MCF 10A (cell line): ENCODE data around the gene CFAP210. TPM values are rescaled to one million over a fixed set of nuclear protein-coding genes. Genes with fewer than 3 reads are reported as not detected.
A peak's percentile ranks its signal among the peaks of the same experiment; 100 is the strongest.

ENCODE experiments used
- BruUV-seq: library from RNA; stranded (reverse); fragments of 400-500 nt; replicated peaks from 2 replicates; lab custom pipeline; 2021; lab: Mats Ljungman, UMichigan
- CTCF ChIA-PET: fragments of 300-600 bp; sonication (Branson Sonifier 250); formaldehyde crosslinking; extraction: SDS; loops from one replicate; lab custom pipeline; 2021; ENCODE audit warnings: antibody characterized with exemption, inconsistent platforms; lab: Yijun Ruan, JAX
- POLR2A ChIA-PET: fragments of 300-600, 350-650 bp; sonication (Branson Sonifier 250); formaldehyde crosslinking; extraction: SDS; loops from one replicate; lab custom pipeline; 2020; ENCODE audit warnings: antibody characterized with exemption, inconsistent platforms; lab: Yijun Ruan, JAX
- DNase-seq: peaks from one replicate; pipeline ENCODE4 v3.0.0-alpha.2; 2018; ENCODE audit not compliant: unreplicated experiment
- H3K27ac Mint-ChIP-seq: one replicate; pipeline ENCODE4 v1.8.0; 2022; ENCODE audit warnings: mild to moderate bottlenecking, low read depth, mixed read lengths; ENCODE audit not compliant: unreplicated experiment
- H3K27me3 Mint-ChIP-seq: one replicate; pipeline ENCODE4 v1.8.0; 2022; ENCODE audit warnings: mixed read lengths; ENCODE audit not compliant: insufficient read depth, unreplicated experiment
- H3K36me3 Mint-ChIP-seq: one replicate; pipeline ENCODE4 v1.8.0; 2022; ENCODE audit warnings: mild to moderate bottlenecking, moderate library complexity, mixed read lengths; ENCODE audit not compliant: insufficient read depth, unreplicated experiment
- H3K4me1 Mint-ChIP-seq: one replicate; pipeline ENCODE4 v1.8.0; 2022; ENCODE audit warnings: mixed read lengths; ENCODE audit not compliant: insufficient read depth, unreplicated experiment
- H3K4me3 Mint-ChIP-seq: one replicate; pipeline ENCODE4 v1.8.0; 2022; ENCODE audit warnings: mild to moderate bottlenecking, moderate library complexity, mixed read lengths; ENCODE audit not compliant: unreplicated experiment
- H3K9me3 Mint-ChIP-seq: one replicate; pipeline ENCODE4 v1.8.0; 2022; ENCODE audit warnings: mixed read lengths; ENCODE audit not compliant: unreplicated experiment
- intact Hi-C: fragments of 100-400 bp; cut with micrococcal nuclease; formaldehyde crosslinking; loops from 2 replicates; pipeline ENCODE4 v1.14.1; 2022
- total RNA-seq: library from RNA; stranded (reverse); gene quantifications from 2 replicates; pipeline ENCODE4 v1.2.3, GENCODE V29; 2022
- TF ChIP-seq, protein P1 (sequence below): fragments of 200-600 bp; IDR thresholded peaks from one replicate; pipeline ENCODE4 v1.8.0; 2022; ENCODE audit warnings: antibody characterized with exemption, mild to moderate bottlenecking; ENCODE audit not compliant: unreplicated experiment

The CFAP210 gene
- total RNA-seq, 1 experiment from 2014 or later, result not detected

DNA sequence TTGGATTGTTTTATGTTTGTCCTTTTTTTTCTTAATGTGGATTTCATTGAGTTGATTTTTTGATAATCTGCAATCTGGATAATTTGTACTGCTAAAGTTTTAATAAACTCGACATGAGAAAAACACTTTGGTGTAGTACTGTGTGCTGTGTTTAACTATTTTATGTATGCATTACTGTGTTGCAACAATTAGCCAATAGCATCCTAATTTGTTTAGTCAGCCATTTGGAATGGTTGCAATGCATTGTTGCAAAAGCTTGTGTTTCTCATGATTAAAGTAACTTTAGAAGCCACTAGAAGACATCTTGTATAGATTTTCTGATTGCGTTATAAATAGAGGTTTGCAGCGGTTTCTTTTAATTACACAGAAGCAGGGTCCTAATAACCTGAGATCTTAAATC lies 56.6 kb downstream of the CFAP210 start:
- no peaks in the 10 kb centered on the region for H3K9me3 Mint-ChIP-seq
- no peaks in the 10 kb centered on the region for H3K27me3 Mint-ChIP-seq
- CTCF ChIA-PET, result no interaction called here
- BruUV-seq, result no TSS peak
- no peak overlapping the region for H3K27ac Mint-ChIP-seq
- intact Hi-C loops, result no loop called here
- no peak overlapping the region for H3K4me3 Mint-ChIP-seq
- peaks cover 22% of the 10 kb centered on the region for H3K36me3 Mint-ChIP-seq
- POLR2A ChIA-PET, result interaction anchor here (0.8 to 1.1 kb wide), 3 partner anchors 8 to 54 kb away, joined by 3 to 4 read pairs (median 3); no protein-coding TSS in a partner anchor
- DNase-seq, result peak; percentile 62
- TF ChIP-seq, protein P1, sequence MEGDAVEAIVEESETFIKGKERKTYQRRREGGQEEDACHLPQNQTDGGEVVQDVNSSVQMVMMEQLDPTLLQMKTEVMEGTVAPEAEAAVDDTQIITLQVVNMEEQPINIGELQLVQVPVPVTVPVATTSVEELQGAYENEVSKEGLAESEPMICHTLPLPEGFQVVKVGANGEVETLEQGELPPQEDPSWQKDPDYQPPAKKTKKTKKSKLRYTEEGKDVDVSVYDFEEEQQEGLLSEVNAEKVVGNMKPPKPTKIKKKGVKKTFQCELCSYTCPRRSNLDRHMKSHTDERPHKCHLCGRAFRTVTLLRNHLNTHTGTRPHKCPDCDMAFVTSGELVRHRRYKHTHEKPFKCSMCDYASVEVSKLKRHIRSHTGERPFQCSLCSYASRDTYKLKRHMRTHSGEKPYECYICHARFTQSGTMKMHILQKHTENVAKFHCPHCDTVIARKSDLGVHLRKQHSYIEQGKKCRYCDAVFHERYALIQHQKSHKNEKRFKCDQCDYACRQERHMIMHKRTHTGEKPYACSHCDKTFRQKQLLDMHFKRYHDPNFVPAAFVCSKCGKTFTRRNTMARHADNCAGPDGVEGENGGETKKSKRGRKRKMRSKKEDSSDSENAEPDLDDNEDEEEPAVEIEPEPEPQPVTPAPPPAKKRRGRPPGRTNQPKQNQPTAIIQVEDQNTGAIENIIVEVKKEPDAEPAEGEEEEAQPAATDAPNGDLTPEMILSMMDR, result no peak
- no peaks in the 10 kb centered on the region for H3K4me1 Mint-ChIP-seq

DNA sequence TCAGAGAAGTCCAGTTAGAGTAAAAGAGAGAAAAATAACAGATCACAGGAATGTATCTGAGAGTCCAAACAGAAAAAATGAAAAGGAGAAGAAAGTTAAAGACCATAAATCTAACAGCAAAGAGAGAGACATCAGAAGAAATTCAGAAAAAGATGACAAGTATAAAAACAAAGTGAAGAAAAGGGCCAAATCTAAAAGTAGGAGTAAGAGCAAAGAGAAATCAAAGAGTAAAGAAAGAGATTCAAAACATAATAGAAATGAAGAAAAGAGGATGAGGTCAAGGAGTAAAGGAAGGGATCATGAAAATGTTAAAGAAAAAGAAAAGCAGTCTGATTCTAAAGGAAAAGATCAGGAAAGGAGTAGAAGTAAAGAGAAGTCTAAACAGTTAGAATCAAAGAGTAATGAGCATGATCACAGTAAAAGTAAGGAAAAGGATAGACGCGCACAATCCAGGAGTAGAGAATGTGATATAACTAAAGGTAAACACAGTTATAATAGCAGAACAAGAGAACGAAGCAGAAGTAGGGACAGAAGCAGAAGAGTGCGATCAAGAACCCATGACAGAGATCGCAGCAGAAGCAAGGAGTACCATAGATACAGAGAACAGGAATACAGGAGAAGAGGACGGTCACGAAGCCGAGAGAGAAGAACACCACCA lies 57.6 kb downstream of the CFAP210 start:
- BruUV-seq, result TSS peak; percentile 84
- CTCF ChIA-PET, result interaction anchor here (0.6 to 0.7 kb wide), 2 partner anchors 58 to 931 kb away, joined by 4 read pairs; no protein-coding TSS in a partner anchor
- no peak for DNase-seq
- Mint-ChIP-seq H3K27me3 (no peaks in the 10 kb centered on the region), H3K4me3 (no peak overlapping the region), H3K36me3 (peaks cover 26% of the 10 kb centered on the region), H3K9me3 (no peaks in the 10 kb centered on the region), H3K4me1 (no peaks in the 10 kb centered on the region), H3K27ac (no peak overlapping the region)
- intact Hi-C loops, result no loop called here
- POLR2A ChIA-PET, result interaction anchor here (1.0 kb wide), 1 partner anchor 9 kb away, joined by 4 read pairs; no protein-coding TSS in a partner anchor
- TF ChIP-seq, protein P1, result no peak

DNA sequence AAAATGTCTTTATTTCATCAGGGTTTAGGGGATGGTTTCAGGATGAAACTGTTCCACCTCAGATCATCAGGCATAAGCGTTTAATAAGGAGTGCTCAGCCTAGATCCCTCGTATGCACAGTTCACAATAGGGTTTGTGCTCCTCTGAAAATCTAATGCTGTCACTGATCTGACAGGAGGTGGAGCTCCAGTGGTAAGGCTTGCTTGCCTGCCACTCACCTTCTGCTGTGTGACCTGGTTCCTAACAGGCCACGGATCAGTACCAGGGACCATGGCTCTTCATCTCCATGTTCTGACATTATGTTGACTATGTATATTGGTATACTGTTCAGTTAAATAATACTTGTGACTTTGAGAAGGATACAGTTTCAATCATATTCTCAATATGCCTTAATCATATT lies 68.4 kb downstream of the CFAP210 start:
- Mint-ChIP-seq H3K27ac (no peak overlapping the region), H3K9me3 (no peaks in the 10 kb centered on the region), H3K4me3 (no peak overlapping the region)

DNA sequence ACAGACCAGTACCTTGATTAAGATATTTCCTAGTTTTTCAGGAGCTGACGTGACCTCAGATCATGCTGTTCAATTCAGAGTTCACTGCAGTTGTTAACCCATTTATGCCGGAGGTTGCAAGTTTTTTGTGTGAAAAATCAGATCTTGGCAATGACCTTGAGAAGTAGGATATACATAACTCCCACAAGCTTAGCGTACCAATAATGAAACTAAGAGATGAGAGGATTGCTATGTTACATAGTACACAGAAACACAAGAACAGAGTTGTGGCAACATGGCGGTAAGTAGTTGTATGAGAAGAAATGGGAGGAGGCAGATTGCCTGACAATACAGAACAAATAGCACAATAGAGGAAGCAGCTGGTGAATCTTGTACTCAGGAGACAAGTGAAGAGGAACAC lies 71.0 kb downstream of the CFAP210 start:
- peaks cover 8% of the 10 kb centered on the region for H3K9me3 Mint-ChIP-seq
- BruUV-seq, result no TSS peak
- peaks cover 70% of the 10 kb centered on the region for H3K36me3 Mint-ChIP-seq
- H3K4me3 Mint-ChIP-seq, result no peak overlapping the region
- TF ChIP-seq, protein P1, result no peak
- CTCF ChIA-PET, result interaction anchor here (0.7 kb wide), 1 partner anchor 30 kb away, joined by 3 read pairs; no protein-coding TSS in a partner anchor
- POLR2A ChIA-PET, result no interaction called here
- H3K4me1 Mint-ChIP-seq, result no peaks in the 10 kb centered on the region
- no peak overlapping the region for H3K27ac Mint-ChIP-seq
- DNase-seq, result no peak
- H3K27me3 Mint-ChIP-seq, result no peaks in the 10 kb centered on the region
- intact Hi-C loops, result no loop called here

More for the DNA sequence above, 68.4 kb downstream of the CFAP210 start:
- ChIA-PET CTCF (interaction anchor here (1.4 kb wide), 1 partner anchor 14 kb away, joined by 6 read pairs; no protein-coding TSS in a partner anchor), POLR2A (interaction anchor here (0.7 kb wide), 1 partner anchor 25 kb away, joined by 3 read pairs; no protein-coding TSS in a partner anchor)
- TF ChIP-seq, protein P1, result no peak
- intact Hi-C loops, result no loop called here
- DNase-seq, result no peak
- no TSS peak for BruUV-seq
- Mint-ChIP-seq H3K36me3 (peaks cover 60% of the 10 kb centered on the region), H3K27me3 (no peaks in the 10 kb centered on the region), H3K4me1 (no peaks in the 10 kb centered on the region)
